ENCODE measurements around the gene DTX1. TPM values are rescaled to one million over a fixed set of nuclear protein-coding genes. Genes with fewer than 3 reads are reported as not detected.
"Not testable (repeated sequence)": the region's sequence is repeated elsewhere in the genome, so short reads cannot be mapped to it uniquely, and the experiment has no call there.

DTX1 gene
- total RNA-seq, 1 donor from 2014 or later: 8.1 TPM

DNA sequence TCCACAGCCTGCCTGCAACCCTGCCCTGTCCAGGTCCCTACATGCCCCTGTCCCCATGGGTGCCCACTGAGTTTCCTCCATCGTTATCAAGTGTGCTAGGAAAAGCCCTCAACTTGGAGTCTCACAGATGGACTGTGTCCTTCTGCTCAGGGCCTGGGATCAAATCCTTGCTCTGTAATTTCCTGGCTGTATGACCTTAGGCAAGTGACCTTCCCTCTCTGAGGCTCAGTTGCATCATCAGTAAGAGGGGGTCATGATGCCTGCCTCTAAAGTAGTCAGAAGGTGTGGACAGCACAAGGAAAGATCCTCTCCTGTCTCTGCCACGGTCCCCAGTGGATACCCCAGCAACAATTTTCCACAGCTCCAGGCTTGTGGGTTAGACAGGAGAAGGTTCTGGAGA lies 56.9 kb downstream of the DTX1 start:
- Mint-ChIP-seq H3K9me3 (no peaks in the 10 kb centered on the region), H3K4me1 (no peaks in the 10 kb centered on the region), H3K36me3 (ENCODE audit: low read depth) (no peaks in the 10 kb centered on the region), H3K27me3 (ENCODE audit: low read depth) (peaks cover 12% of the 10 kb centered on the region), H3K27ac (ENCODE audit: unreplicated experiment) (no peak overlapping the region), H3K4me3 (no peak overlapping the region)
- TF ChIP-seq, protein P1, sequence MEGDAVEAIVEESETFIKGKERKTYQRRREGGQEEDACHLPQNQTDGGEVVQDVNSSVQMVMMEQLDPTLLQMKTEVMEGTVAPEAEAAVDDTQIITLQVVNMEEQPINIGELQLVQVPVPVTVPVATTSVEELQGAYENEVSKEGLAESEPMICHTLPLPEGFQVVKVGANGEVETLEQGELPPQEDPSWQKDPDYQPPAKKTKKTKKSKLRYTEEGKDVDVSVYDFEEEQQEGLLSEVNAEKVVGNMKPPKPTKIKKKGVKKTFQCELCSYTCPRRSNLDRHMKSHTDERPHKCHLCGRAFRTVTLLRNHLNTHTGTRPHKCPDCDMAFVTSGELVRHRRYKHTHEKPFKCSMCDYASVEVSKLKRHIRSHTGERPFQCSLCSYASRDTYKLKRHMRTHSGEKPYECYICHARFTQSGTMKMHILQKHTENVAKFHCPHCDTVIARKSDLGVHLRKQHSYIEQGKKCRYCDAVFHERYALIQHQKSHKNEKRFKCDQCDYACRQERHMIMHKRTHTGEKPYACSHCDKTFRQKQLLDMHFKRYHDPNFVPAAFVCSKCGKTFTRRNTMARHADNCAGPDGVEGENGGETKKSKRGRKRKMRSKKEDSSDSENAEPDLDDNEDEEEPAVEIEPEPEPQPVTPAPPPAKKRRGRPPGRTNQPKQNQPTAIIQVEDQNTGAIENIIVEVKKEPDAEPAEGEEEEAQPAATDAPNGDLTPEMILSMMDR (conservative IDR thresholded peaks at IDR 0.05): no peak
- DNase-seq (ENCODE audit: low read depth, low spot score): no peak

DNA sequence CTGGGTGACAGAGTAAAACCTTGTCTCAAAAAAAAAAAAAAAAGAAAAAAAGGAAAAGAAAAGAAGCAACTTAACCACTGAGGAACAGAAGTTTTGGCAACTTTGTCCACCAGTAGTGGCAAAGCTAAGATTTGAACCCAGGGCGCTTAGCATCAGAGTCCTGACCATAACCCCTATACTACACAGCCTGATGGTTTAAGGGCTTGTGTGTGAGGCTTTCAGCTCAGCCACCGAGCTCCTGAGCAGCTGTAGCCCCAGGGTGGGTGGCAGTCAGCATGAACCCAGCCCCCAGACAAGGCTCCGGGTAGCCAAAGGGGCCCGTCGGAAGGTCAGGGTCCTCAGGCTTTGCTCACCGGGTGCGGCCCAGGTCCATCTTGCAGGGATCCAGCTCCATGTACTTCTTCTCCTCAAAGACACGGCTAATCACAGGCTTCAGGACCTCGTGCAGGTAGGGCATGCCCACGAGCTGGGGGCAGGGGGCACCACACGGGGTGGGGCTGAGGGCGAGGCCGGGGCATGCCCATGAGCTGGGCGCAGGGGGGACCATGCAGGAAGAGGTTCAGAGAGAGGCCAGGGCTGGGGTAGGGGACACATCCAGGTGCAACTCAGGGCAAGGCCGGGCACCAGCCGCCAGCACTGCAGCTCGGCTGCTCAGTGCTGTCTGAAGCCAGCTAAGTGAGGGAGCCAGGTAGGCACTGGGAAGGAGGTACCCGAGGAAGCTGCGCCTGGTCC lies 58.1 kb downstream of the DTX1 start:
- Mint-ChIP-seq H3K36me3 (ENCODE audit: low read depth) (no peaks in the 10 kb centered on the region), H3K4me1 (no peaks in the 10 kb centered on the region), H3K9me3 (no peaks in the 10 kb centered on the region), H3K4me3 (no peak overlapping the region), H3K27ac (ENCODE audit: unreplicated experiment) (no peak overlapping the region), H3K27me3 (ENCODE audit: low read depth) (peaks cover 9% of the 10 kb centered on the region)
- DNase-seq (ENCODE audit: low read depth, low spot score): no peak
- TF ChIP-seq, protein P1 (conservative IDR thresholded peaks at IDR 0.05): no peak

DNA sequence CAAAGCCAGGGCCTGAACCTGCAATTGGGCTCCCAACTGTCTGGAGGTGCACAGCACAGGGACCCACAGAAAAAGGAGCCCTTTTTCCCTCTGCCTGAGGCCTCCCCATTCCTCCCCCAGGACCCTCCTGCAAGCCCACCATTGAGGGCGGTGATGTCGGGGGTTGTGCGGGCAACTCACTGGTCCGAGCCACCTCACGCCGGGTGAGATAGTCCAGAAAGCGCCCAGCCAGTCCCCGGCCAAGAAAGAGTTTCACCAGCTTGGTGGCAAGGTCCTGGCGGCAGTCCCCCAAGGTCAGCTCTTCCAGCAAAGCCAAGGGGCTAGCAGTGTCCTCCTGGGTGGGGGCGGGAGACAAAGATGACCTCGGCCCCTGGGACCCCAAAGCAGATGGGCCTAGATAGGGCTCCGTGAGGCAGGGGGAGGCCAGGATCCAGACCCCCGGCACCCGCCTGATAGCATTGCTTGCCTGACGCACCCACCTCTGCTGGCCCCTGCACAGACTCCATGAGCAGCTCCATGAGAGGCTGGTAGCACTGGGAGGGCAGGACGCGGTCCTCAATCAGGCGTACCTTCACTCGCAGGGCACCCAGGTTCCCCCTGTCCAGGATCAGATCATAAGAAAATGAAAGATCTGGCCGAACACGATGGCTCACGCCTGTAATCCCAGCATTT lies 59.1 kb downstream of the DTX1 start:
- TF ChIP-seq, protein P1 (conservative IDR thresholded peaks at IDR 0.05): no peak
- Mint-ChIP-seq H3K9me3 (no peaks in the 10 kb centered on the region), H3K4me3 (no peak overlapping the region), H3K27ac (ENCODE audit: unreplicated experiment) (no peak overlapping the region), H3K4me1 (peaks cover 6% of the 10 kb centered on the region), H3K27me3 (ENCODE audit: low read depth) (peaks cover 6% of the 10 kb centered on the region), H3K36me3 (ENCODE audit: low read depth) (no peaks in the 10 kb centered on the region)
- DNase-seq (ENCODE audit: low read depth, low spot score): no peak

DNA sequence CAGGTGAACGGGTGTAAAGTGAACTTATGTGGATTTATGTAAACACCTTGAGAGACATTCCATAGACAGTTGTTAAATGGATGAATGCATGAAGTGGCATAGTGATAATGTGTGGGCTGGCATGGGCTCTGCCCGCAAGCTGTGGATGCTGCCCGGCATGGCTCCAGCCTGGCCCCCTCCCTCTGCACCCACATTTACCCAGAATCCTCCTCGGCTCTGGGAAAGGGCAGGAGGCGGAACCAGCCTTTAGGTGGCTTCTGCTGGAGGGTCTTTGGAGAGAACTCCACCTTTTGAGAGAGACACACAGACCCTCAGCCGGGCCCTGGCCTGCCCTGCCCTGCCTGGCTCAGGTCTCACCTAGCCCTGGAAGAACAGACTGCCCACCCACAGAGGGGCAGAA lies 60.3 kb downstream of the DTX1 start:
- Mint-ChIP-seq H3K9me3 (no peaks in the 10 kb centered on the region), H3K4me1 (peaks cover 6% of the 10 kb centered on the region), H3K27ac (ENCODE audit: unreplicated experiment) (no peak overlapping the region), H3K4me3 (no peak overlapping the region), H3K36me3 (ENCODE audit: low read depth) (no peaks in the 10 kb centered on the region), H3K27me3 (ENCODE audit: low read depth) (peaks cover 8% of the 10 kb centered on the region)
- DNase-seq (ENCODE audit: low read depth, low spot score): no peak
- TF ChIP-seq, protein P1 (conservative IDR thresholded peaks at IDR 0.05): no peak

DNA sequence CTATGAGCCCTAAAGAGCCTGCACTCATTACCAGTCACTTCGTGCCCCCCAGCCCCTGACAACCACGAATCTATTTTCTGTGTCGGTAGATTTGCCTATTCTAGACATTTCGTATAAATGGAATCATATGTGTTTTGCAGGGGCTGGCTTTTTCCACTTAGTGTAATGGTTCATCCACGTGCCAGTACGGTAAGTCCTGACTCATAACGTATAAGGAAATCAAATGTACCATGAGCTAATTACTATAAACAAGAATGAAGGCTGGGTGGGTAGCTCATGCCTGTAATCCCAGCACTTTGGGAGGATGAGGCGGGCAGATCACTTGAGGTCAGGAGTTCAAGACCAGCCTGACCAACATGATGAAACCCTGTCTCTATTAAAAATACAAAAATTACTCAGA lies 61.2 kb downstream of the DTX1 start:
- peaks cover 14% of the 10 kb centered on the region for H3K27me3 Mint-ChIP-seq (ENCODE audit: low read depth)
- not testable (repeated sequence) for H3K4me1 Mint-ChIP-seq; DNase-seq (ENCODE audit: low read depth, low spot score); H3K4me3 Mint-ChIP-seq; H3K9me3 Mint-ChIP-seq; H3K36me3 Mint-ChIP-seq (ENCODE audit: low read depth); H3K27ac Mint-ChIP-seq (ENCODE audit: unreplicated experiment)

DNA sequence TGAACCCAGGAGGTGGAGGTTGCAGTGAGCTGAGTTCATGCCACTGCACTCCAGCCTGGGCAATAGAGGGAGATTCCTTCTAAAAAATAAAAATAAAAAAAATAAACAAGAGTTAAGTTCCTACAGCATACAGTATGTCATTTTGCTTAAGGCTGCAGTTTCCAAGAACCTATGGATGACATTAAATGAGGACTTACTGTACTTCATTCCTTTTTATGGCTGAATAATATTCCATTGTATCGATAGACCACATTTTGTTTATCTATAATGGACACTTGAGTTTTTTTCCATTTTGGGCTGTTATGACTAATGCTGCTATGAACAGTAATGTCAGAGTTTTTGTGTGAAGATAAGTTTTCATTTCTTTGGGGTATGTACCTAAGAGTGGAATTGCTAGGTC lies 61.6 kb downstream of the DTX1 start:
- Mint-ChIP-seq H3K4me3 (no peak overlapping the region), H3K4me1 (peaks cover 6% of the 10 kb centered on the region), H3K9me3 (peaks cover 5% of the 10 kb centered on the region), H3K27ac (ENCODE audit: unreplicated experiment) (no peak overlapping the region), H3K36me3 (ENCODE audit: low read depth) (no peaks in the 10 kb centered on the region), H3K27me3 (ENCODE audit: low read depth) (peaks cover 18% of the 10 kb centered on the region)
- TF ChIP-seq, protein P1 (conservative IDR thresholded peaks at IDR 0.05): no peak
- DNase-seq (ENCODE audit: low read depth, low spot score): no peak

Data from neural crest cell (in vitro differentiated cells).